Measurements from ENCODE around the gene ZEB2. TPM values are rescaled to one million over a fixed set of nuclear protein-coding genes. Genes with fewer than 3 reads are reported as not detected.

The ZEB2 gene
- total RNA-seq, 2 donors from 2014 or later: 49.5 to 61.1 TPM

GRCh38 chr2:144523596-144524117, 3.7 kb upstream of the ZEB2 start:
- peaks cover 2% of the 10 kb centered on the region for H3K9me3 ChIP-seq (ENCODE audit: control insufficient read depth, low read length, poor library complexity, severe bottlenecking)
- DNase-seq (no peak), ATAC-seq (peak; percentile 14)
- Mint-ChIP-seq H3K27me3 (peaks cover 50% of the 10 kb centered on the region), H3K27ac (no peak overlapping the region), H3K4me1 (peaks cover 14% of the 10 kb centered on the region), H3K36me3 (ENCODE audit: low read depth) (peaks cover 2% of the 10 kb centered on the region), H3K4me3 (peak overlapping the region; percentile 83)

DNA sequence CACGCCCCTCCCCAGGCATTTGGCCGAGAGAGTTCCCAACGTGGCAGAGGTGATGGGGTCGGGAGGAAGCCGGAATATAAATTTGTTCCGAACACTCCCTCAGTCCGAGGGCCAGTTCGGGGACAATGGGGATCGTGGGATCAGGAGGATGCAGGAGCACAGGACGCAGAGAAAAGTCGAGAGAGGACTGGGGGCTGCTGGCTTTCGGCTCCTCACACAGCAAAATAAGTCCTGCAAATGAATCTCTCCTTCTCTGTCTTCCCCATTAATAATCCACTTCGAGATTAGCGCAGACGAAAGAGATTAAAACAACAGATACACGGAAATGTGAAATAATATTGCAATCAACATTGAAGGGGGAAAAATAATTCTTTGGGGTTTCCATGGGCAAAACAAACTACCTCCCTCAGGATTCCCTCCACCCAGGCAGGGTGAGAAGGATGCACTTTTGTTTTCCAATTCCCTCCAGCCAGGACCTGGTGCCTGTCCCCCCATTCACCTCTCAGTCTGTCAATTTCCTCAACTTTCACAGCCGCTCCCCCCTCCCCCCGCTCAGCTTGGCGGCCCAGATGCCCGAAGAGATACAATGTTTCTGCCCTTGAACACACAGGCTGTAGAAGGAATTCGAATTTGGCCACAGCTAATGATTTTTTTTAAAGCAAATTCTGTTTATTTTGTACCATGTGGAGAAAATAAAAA, 3.1 kb upstream of the ZEB2 start:
- Mint-ChIP-seq H3K27ac (no peak overlapping the region), H3K4me1 (peaks cover 14% of the 10 kb centered on the region)
- ATAC-seq: no peak

DNA sequence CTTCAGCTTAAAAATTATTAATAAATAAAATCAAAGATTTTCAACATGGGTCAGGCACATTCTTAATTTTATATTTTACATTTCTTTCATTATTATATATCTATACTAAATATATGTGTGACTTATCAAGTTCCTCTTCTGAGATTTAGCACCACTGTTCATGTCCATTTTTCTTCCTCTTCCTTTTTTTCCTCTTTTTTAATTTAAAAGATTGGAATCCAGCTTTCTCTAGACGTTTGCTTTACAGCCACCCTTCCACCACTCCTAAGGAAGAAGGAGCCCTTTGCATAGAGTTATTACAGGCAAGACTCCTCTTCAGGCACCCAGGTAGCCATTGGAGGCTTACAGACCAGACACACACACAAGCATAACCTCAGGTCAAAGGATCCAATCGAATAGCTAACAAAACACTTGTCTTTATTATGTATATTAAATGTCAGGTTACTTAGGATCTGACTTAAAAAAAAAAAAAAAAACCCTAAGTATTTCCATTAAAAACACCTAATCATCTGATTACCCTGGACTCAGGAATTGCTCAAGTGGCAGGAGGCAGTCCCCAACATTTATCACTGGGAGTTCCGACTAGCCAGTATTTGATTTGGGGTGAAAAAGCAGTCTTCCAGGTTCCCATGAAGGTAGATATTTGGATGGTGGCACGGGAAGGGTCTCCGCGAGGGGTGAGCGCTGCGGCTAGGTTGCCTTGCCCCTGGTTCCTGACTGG, 2.4 kb upstream of the ZEB2 start:
- Mint-ChIP-seq H3K36me3 (ENCODE audit: low read depth) (peaks cover 2% of the 10 kb centered on the region), H3K27ac (no peak overlapping the region), H3K27me3 (peaks cover 38% of the 10 kb centered on the region), H3K4me3 (peak overlapping the region; percentile 83), H3K4me1 (peaks cover 14% of the 10 kb centered on the region)
- no peak for ATAC-seq
- DNase-seq: no peak
- H3K9me3 ChIP-seq (ENCODE audit: control insufficient read depth, low read length, poor library complexity, severe bottlenecking): peaks cover 2% of the 10 kb centered on the region

More for the DNA sequence above, 3.1 kb upstream of the ZEB2 start:
- DNase-seq: no peak
- Mint-ChIP-seq H3K4me3 (peak overlapping the region; percentile 83), H3K36me3 (ENCODE audit: low read depth) (peaks cover 2% of the 10 kb centered on the region), H3K27me3 (peaks cover 44% of the 10 kb centered on the region)
- peaks cover 2% of the 10 kb centered on the region for H3K9me3 ChIP-seq (ENCODE audit: control insufficient read depth, low read length, poor library complexity, severe bottlenecking)

- H3K27me3 Mint-ChIP-seq: peaks cover 36% of the 10 kb centered on the region
These were observed 1.8 kb upstream of the ZEB2 start for GRCh38 chr2:144521686-144522085.

GRCh38 chr2:144520756-144521487, 1.0 kb upstream of the ZEB2 start:
- Mint-ChIP-seq H3K36me3 (ENCODE audit: low read depth) (peaks cover 7% of the 10 kb centered on the region), H3K27me3 (peaks cover 36% of the 10 kb centered on the region), H3K4me3 (no peak overlapping the region), H3K4me1 (peaks cover 21% of the 10 kb centered on the region), H3K27ac (no peak overlapping the region)
- peaks cover 2% of the 10 kb centered on the region for H3K9me3 ChIP-seq (ENCODE audit: control insufficient read depth, low read length, poor library complexity, severe bottlenecking)
- ATAC-seq: no peak
- DNase-seq: no peak

More at GRCh38 chr2:144521686-144522085, 1.8 kb upstream of the ZEB2 start:
- peaks cover 16% of the 10 kb centered on the region for H3K4me1 Mint-ChIP-seq
- peaks cover 5% of the 10 kb centered on the region for H3K36me3 Mint-ChIP-seq (ENCODE audit: low read depth)
- peaks cover 2% of the 10 kb centered on the region for H3K9me3 ChIP-seq (ENCODE audit: control insufficient read depth, low read length, poor library complexity, severe bottlenecking)
- H3K27ac Mint-ChIP-seq: no peak overlapping the region
- DNase-seq (no peak), ATAC-seq (no peak)
- H3K4me3 Mint-ChIP-seq: no peak overlapping the region

GRCh38 chr2:144519597-144519933, 354 bp downstream of the ZEB2 start:
- Mint-ChIP-seq H3K4me3 (no peak overlapping the region), H3K36me3 (ENCODE audit: low read depth) (peaks cover 11% of the 10 kb centered on the region), H3K27ac (no peak overlapping the region), H3K4me1 (peaks cover 24% of the 10 kb centered on the region), H3K27me3 (peaks cover 36% of the 10 kb centered on the region)
- ATAC-seq (no peak), DNase-seq (no peak)
- H3K9me3 ChIP-seq (ENCODE audit: control insufficient read depth, low read length, poor library complexity, severe bottlenecking): peaks cover 2% of the 10 kb centered on the region

GRCh38 chr2:144518748-144519596, 947 bp downstream of the ZEB2 start:
- H3K9me3 ChIP-seq (ENCODE audit: control insufficient read depth, low read length, poor library complexity, severe bottlenecking): peaks cover 2% of the 10 kb centered on the region
- no peak overlapping the region for H3K27ac Mint-ChIP-seq
- DNase-seq (no peak), ATAC-seq (no peak)
- H3K27me3 Mint-ChIP-seq: peaks cover 40% of the 10 kb centered on the region
- no peak overlapping the region for H3K4me3 Mint-ChIP-seq
- peaks cover 11% of the 10 kb centered on the region for H3K36me3 Mint-ChIP-seq (ENCODE audit: low read depth)
- peaks cover 26% of the 10 kb centered on the region for H3K4me1 Mint-ChIP-seq

DNA sequence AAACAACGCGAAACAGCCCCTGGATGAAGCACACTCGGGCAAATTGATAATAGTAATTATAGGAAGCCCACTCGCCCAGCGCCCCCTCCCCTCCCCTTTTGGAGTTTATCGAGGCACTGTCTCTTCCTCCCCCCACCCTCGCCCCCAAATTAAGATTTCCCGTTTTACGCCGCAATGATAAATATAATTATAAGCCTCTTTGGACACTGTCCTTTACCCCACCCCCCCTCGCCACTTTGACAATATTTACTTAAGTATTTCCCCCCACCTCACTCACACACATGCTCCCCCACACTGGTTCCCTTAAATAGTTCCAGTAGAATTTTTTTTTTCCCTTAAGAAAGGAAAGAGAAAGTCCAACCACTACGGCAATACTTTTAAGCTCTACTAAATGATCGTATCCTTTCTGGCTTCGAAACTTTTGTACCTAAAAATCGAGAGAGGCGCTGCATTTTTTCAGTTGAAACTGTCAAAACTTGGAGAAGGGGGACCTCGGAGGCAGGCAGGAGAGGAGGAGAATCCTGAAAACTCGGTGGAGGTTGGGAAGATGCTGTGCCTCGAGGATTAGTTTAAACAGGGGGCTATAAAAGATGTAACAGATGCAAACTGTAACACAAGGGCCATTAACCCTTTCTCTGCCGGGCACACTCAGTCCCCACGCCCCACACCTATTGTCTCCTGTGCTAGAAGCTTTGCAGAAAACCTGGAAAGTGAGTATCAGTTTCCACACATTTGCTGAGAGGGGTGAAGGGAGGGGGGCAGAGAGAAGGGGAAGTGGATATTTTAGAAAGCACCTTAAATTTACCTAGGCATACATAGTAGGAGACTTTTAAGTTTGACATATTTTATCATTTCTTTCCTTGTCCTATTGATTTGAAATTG, 1.8 kb downstream of the ZEB2 start:
- Mint-ChIP-seq H3K4me1 (peaks cover 22% of the 10 kb centered on the region), H3K4me3 (no peak overlapping the region), H3K36me3 (ENCODE audit: low read depth) (peaks cover 11% of the 10 kb centered on the region), H3K27me3 (peaks cover 42% of the 10 kb centered on the region), H3K27ac (no peak overlapping the region)
- peaks cover 2% of the 10 kb centered on the region for H3K9me3 ChIP-seq (ENCODE audit: control insufficient read depth, low read length, poor library complexity, severe bottlenecking)
- ATAC-seq: no peak
- DNase-seq: no peak

DNA sequence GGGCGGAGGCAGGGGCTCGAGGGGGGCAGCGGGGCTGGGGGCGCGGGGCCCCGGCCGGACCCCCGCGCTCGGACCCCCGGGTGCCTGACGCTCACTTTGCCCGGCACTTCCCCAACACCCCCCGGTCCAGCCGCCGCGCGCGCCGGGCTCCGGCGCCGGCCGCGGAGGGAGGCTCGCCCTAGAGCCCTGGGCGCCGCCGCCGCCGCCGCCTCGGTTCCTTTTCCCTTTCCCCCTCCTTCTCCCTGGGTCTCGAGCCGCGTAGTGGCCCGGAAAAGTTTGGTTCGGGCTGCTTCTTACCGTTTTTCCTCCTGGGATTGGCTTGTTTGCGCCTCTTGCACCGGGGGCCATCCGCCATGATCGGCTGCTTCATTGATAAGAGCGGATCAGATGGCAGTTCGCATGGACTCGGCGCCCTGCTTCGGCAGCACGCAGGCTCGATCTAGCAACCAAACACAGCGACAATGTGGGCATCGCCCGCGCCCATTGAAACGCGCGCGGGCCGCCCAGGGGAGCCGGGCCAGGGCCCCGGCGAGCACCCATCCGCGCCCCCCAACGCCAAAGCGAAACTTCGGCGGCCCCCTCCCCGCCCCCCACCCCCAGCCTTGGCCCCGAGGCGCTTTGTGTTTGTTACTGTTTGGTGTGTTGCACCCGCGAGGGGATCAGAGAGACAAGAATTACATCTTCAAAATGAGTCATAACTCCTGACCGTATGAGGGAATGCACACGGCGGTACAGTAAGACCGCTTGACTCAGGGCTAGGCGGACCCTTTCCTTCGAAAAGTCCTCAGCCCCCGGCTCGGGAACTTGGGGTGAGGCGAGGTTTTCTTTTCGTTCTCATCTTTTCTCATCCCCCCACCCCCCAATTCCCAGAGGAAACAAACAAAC, 2.7 kb downstream of the ZEB2 start:
- ATAC-seq: peak; percentile 74
- peaks cover 11% of the 10 kb centered on the region for H3K36me3 Mint-ChIP-seq (ENCODE audit: low read depth)
- DNase-seq: peak in 1 of 3 donors; percentile 34
- H3K27me3 Mint-ChIP-seq: peaks cover 42% of the 10 kb centered on the region
- H3K27ac Mint-ChIP-seq: no peak overlapping the region
- H3K4me1 Mint-ChIP-seq: peaks cover 17% of the 10 kb centered on the region
- no peak overlapping the region for H3K4me3 Mint-ChIP-seq
- peaks cover 2% of the 10 kb centered on the region for H3K9me3 ChIP-seq (ENCODE audit: control insufficient read depth, low read length, poor library complexity, severe bottlenecking)

GRCh38 chr2:144516411-144516980, 3.4 kb downstream of the ZEB2 start:
- DNase-seq (no peak), ATAC-seq (peak; percentile 11)
- Mint-ChIP-seq H3K27ac (peak overlapping the region; percentile 80), H3K27me3 (peaks cover 47% of the 10 kb centered on the region), H3K4me3 (peak overlapping the region; percentile 92), H3K4me1 (peaks cover 17% of the 10 kb centered on the region), H3K36me3 (ENCODE audit: low read depth) (peaks cover 11% of the 10 kb centered on the region)
- peaks cover 2% of the 10 kb centered on the region for H3K9me3 ChIP-seq (ENCODE audit: control insufficient read depth, low read length, poor library complexity, severe bottlenecking)
